RWPE1 (cell line): Measurements from ENCODE around the gene ST6GALNAC3.

Source experiments
- CTCF ChIA-PET: fragments of 350-600 bp; sonication (Branson Sonifier 250); formaldehyde crosslinking; extraction: SDS; loops from one replicate; lab custom pipeline; 2021; lab: Yijun Ruan, JAX
- POLR2A ChIA-PET: fragments of 400-600 bp; formaldehyde crosslinking; extraction: SDS; loops from one replicate; lab custom pipeline; 2020; ENCODE audit warnings: antibody characterized with exemption; ENCODE audit not compliant: low non-redundant PET; lab: Yijun Ruan, JAX
- DNase-seq: peaks from one replicate; pipeline ENCODE4 v3.0.0; 2012; ENCODE audit warnings: low spot score
- H3K27ac ChIP-seq: fragments of 450-650 bp; 2 replicates; pipeline ENCODE4 v1.5.1; 2017
- CTCF ChIP-seq: fragments of 450-650 bp; conservative IDR thresholded peaks from 2 replicates; pipeline ENCODE4 v1.5.1; 2017; ENCODE audit warnings: low read depth, mild to moderate bottlenecking

ST6GALNAC3 gene

GRCh38 chr1:76430531-76430930 is 356.0 kb downstream of the ST6GALNAC3 start:
- ChIA-PET CTCF (no interaction called here), POLR2A (no interaction called here)
- no peak for DNase-seq
- H3K27ac ChIP-seq = no peak overlapping the region
- TF ChIP-seq CTCF = no peak

GRCh38 chr1:76433526-76433925 is 359.0 kb downstream of the ST6GALNAC3 start:
- POLR2A ChIA-PET = no interaction called here
- no peak for TF ChIP-seq CTCF
- CTCF ChIA-PET = interaction anchor here (0.6 kb wide), 1 partner anchor 15 kb away, joined by 3 read pairs; no protein-coding TSS in a partner anchor
- H3K27ac ChIP-seq = no peak overlapping the region
- no peak for DNase-seq

- H3K27ac ChIP-seq = no peak overlapping the region
- no peak for DNase-seq
- ChIA-PET CTCF (interaction anchor here (0.7 kb wide), 1 partner anchor 16 kb away, joined by 4 read pairs; no protein-coding TSS in a partner anchor), POLR2A (no interaction called here)
- TF ChIP-seq CTCF = no peak
Measured at GRCh38 chr1:76443217-76443616, 368.7 kb downstream of the ST6GALNAC3 start.

- ChIA-PET CTCF (no interaction called here), POLR2A (no interaction called here)
- H3K27ac ChIP-seq = no peak overlapping the region
- DNase-seq = no peak
- no peak for TF ChIP-seq CTCF
Measured at GRCh38 chr1:76444773-76445172, 370.2 kb downstream of the ST6GALNAC3 start.

- no peak overlapping the region for H3K27ac ChIP-seq
- no peak for TF ChIP-seq CTCF
- no peak for DNase-seq
- ChIA-PET POLR2A (no interaction called here), CTCF (no interaction called here)
Measured at GRCh38 chr1:76450229-76450628, 375.7 kb downstream of the ST6GALNAC3 start.

GRCh38 chr1:76463278-76463677 is 388.7 kb downstream of the ST6GALNAC3 start:
- no peak for TF ChIP-seq CTCF
- no peak for DNase-seq
- H3K27ac ChIP-seq = no peak overlapping the region
- ChIA-PET CTCF (no interaction called here), POLR2A (no interaction called here)
